SIG-M5 (cell line): ENCODE data around the gene MARCHF10.

Source experiments
- DNase-seq: peaks from one replicate; lab custom pipeline; 2025; lab: John Stamatoyannopoulos, UW

MARCHF10 gene

GRCh38 chr17:62821189-62822079 lies 13.3 kb upstream of the MARCHF10 start:
- no peak for DNase-seq

- DNase-seq, result no peak
These were observed 11.6 kb upstream of the MARCHF10 start for GRCh38 chr17:62819511-62820221.

GRCh38 chr17:62818526-62818925 lies 10.4 kb upstream of the MARCHF10 start:
- no peak for DNase-seq

GRCh38 chr17:62816282-62816839 lies 8.2 kb upstream of the MARCHF10 start:
- DNase-seq, result no peak

- DNase-seq, result no peak
These were observed 1.5 kb upstream of the MARCHF10 start for GRCh38 chr17:62809656-62810055.

GRCh38 chr17:62808576-62808970 lies 459 bp upstream of the MARCHF10 start:
- DNase-seq, result no peak

- no peak for DNase-seq
These were observed 2.9 kb downstream of the MARCHF10 start for GRCh38 chr17:62805234-62805633.

GRCh38 chr17:62804822-62805221 lies 3.3 kb downstream of the MARCHF10 start:
- DNase-seq, result no peak

GRCh38 chr17:62804025-62804424 lies 4.1 kb downstream of the MARCHF10 start:
- DNase-seq, result no peak

GRCh38 chr17:62802561-62803205 lies 5.4 kb downstream of the MARCHF10 start:
- no peak for DNase-seq

GRCh38 chr17:62801553-62802114 lies 6.5 kb downstream of the MARCHF10 start:
- DNase-seq, result no peak

- no peak for DNase-seq
These were observed 7.5 kb downstream of the MARCHF10 start for GRCh38 chr17:62800585-62800984.

- DNase-seq, result no peak
These were observed 10.2 kb downstream of the MARCHF10 start for GRCh38 chr17:62797959-62798358.

GRCh38 chr17:62796291-62796690 lies 11.8 kb downstream of the MARCHF10 start:
- DNase-seq, result no peak

- DNase-seq, result no peak
These were observed 13.5 kb downstream of the MARCHF10 start for GRCh38 chr17:62794666-62794971.

- no peak for DNase-seq
These were observed 14.0 kb downstream of the MARCHF10 start for GRCh38 chr17:62793919-62794665.

GRCh38 chr17:62792447-62792800 lies 15.7 kb downstream of the MARCHF10 start:
- DNase-seq, result no peak

GRCh38 chr17:62791767-62792446 lies 16.2 kb downstream of the MARCHF10 start:
- no peak for DNase-seq

GRCh38 chr17:62791235-62791734 lies 16.8 kb downstream of the MARCHF10 start:
- no peak for DNase-seq

- no peak for DNase-seq
These were observed 17.5 kb downstream of the MARCHF10 start for GRCh38 chr17:62790564-62790986.

GRCh38 chr17:62787366-62787765 lies 20.7 kb downstream of the MARCHF10 start:
- DNase-seq, result no peak
